K562 (cell line): Measurements from ENCODE around the gene CEBPE. TPM values are rescaled to one million over a fixed set of nuclear protein-coding genes. Genes with fewer than 3 reads are reported as not detected.
A peak's percentile ranks its signal among the peaks of the same experiment; 100 is the strongest.

ENCODE experiments used
- BACH1 ChIP-seq: fragments of 200-800 bp; sonication (Bioruptor generic); IDR thresholded peaks from 2 replicates; pipeline ENCODE4 v1.6.1; 2016; ENCODE audit warnings: missing genetic modification characterization, missing compliant biosample characterization
- BRD4 ChIP-seq: fragments of 200-600 bp; sonication (generic); IDR thresholded peaks from 2 replicates; pipeline ENCODE4 v1.6.1; 2017; ENCODE audit warnings: inconsistent platforms
- FOXO4 ChIP-seq: fragments of 450-650 bp; formaldehyde crosslinking; IDR thresholded peaks from 2 replicates; pipeline ENCODE4 v1.4.0; 2020; ENCODE audit warnings: mild to moderate bottlenecking, moderate library complexity
- IRF9 ChIP-seq: fragments of 450-650 bp; IDR thresholded peaks from 2 replicates; pipeline ENCODE4 v1.6.1; 2016; ENCODE audit warnings: missing biosample characterization, missing genetic modification characterization
- JUN ChIP-seq, 2 experiments: sonication (generic) in 1 of 2; formaldehyde crosslinking in 1 of 2; IDR thresholded peaks; 2 replicates each; pipeline versions ENCODE4 v1.6.1 to v1.8.0; 2012 to 2022; ENCODE audit warnings: borderline replicate concordance in 2 of 2, mild to moderate bottlenecking in 2 of 2, improper control_type of control experiment in 1 of 2, low read depth in 1 of 2, low read length in 1 of 2, missing genetic modification reagents in 1 of 2
- MCM7 ChIP-seq, 2 experiments: fragments of 450-650 bp; IDR thresholded peaks; 2 replicates each; pipeline ENCODE4 v1.6.1; 2016 to 2018
- NR2C2 ChIP-seq, 2 experiments: fragments of 200-800 bp in 1 of 2; sonication (Bioruptor generic) in 1 of 2; sonication (generic) in 1 of 2; formaldehyde crosslinking in 1 of 2; IDR thresholded peaks; 2 replicates each; pipeline versions ENCODE4 v1.6.1 to v1.8.0; 2016 to 2022; ENCODE audit warnings: mild to moderate bottlenecking in 1 of 2, missing compliant biosample characterization in 1 of 2, missing genetic modification characterization in 1 of 2, missing genetic modification reagents in 1 of 2
- PHF8 ChIP-seq: fragments of 200-600 bp; sonication (generic); IDR thresholded peaks from 2 replicates; pipeline ENCODE4 v1.6.1; 2012; ENCODE audit warnings: mixed run types, mild to moderate bottlenecking, inconsistent platforms, low read length, moderate library complexity, borderline replicate concordance
- PRMT5 ChIP-seq: sonication (generic); formaldehyde crosslinking; IDR thresholded peaks from 2 replicates; pipeline ENCODE4 v1.5.0; 2020; ENCODE audit warnings: missing genetic modification reagents
- PTTG1 ChIP-seq: fragments of 450-650 bp; IDR thresholded peaks from 2 replicates; pipeline ENCODE4 v1.6.1; 2016; ENCODE audit warnings: low read depth, mild to moderate bottlenecking, missing genetic modification characterization, missing compliant biosample characterization
- SETDB1 ChIP-seq: IDR thresholded peaks from one replicate; pipeline ENCODE4 v1.6.1; 2012; ENCODE audit warnings: low read length, control low read depth, inconsistent platforms
- SIRT6 ChIP-seq: IDR thresholded peaks from one replicate; pipeline ENCODE4 v1.6.1; 2012; ENCODE audit warnings: low read depth, mild to moderate bottlenecking, control low read depth, inconsistent platforms, low read length, moderate library complexity
- SLC30A9 ChIP-seq: fragments of 250-450 bp; sonication (Bioruptor Pico); IDR thresholded peaks from 2 replicates; pipeline ENCODE4 v1.8.0; 2022; ENCODE audit warnings: mild to moderate bottlenecking, moderate library complexity
- SRF ChIP-seq, 2 experiments: fragments of 250-450, 450-650 bp in 1 of 2; sonication (Bioruptor Pico) in 1 of 2; sonication (generic) in 1 of 2; formaldehyde crosslinking; IDR thresholded peaks; 2 replicates each; pipeline versions ENCODE4 v1.5.0 to v1.5.1; 2020 to 2022; ENCODE audit warnings: mild to moderate bottlenecking in 1 of 2, missing genetic modification reagents in 1 of 2
- TCF7L2 ChIP-seq: fragments of 150-350 bp; IDR thresholded peaks from 2 replicates; pipeline ENCODE4 v1.6.1; 2016; ENCODE audit warnings: low read depth, mild to moderate bottlenecking, low read length, moderate library complexity
- XRCC3 ChIP-seq: fragments of 450-650 bp; IDR thresholded peaks from 2 replicates; pipeline ENCODE4 v1.6.1; 2017; ENCODE audit warnings: mild to moderate bottlenecking, moderate library complexity
- ZBTB9 ChIP-seq: fragments of 450-650 bp; formaldehyde crosslinking; IDR thresholded peaks from 2 replicates; pipeline ENCODE4 v1.4.0; 2020; ENCODE audit warnings: mild to moderate bottlenecking, moderate library complexity
- ZNF184 ChIP-seq: sonication (generic); formaldehyde crosslinking; IDR thresholded peaks from 2 replicates; pipeline ENCODE4 v1.5.0; 2020; ENCODE audit warnings: missing genetic modification reagents
- ZNF644 ChIP-seq: fragments of 200-800 bp; sonication (Bioruptor generic); IDR thresholded peaks from 2 replicates; pipeline ENCODE4 v1.6.1; 2016; ENCODE audit warnings: low read depth, missing genetic modification characterization, missing compliant biosample characterization
- ZNF668 ChIP-seq: fragments of 250-450 bp; sonication (Bioruptor Pico); IDR thresholded peaks from 2 replicates; pipeline ENCODE4 v1.8.0; 2022; ENCODE audit warnings: mild to moderate bottlenecking, inconsistent platforms
- polyA plus RNA-seq, 8 experiments: library from polyadenylated mRNA; depleted of rRNA in 4 of 8; stranded (reverse) in 5 of 8; unstranded in 3 of 8; fragments of >200 nt; fragmentation: Nextera tagmentation in 2 of 8; fragmentation: Illumina TruSeq in 1 of 8; extraction: Ambion mirVana in 2 of 8; extraction: Trizol in 1 of 8; gene quantifications; 2 replicates each; pipeline versions ENCODE4 v1.2.1 to v1.2.3, GENCODE V29; 2011 to 2014; ENCODE audit warnings: inconsistent platforms in 1 of 8, missing spikeins in 1 of 8
- total RNA-seq, 7 experiments: library from RNA; depleted of rRNA in 6 of 7; stranded (reverse); fragments of >200 nt in 6 of 7; fragmentation: Illumina TruSeq in 2 of 7; extraction: Trizol in 2 of 7; gene quantifications; 2 replicates each; pipeline versions ENCODE4 v1.2.1 to v1.2.3, GENCODE V29; 2011 to 2021; ENCODE audit warnings: low replicate concordance in 1 of 7

CEBPE gene
- total and polyA plus RNA-seq, 9 of the 15 experiments (the other 6 are each of a cell fraction or from before 2014, with no cell fraction given): 0.09 to 0.15 (median 0.13) TPM; not detected in 6

GRCh38 chr14:23112359-23113178 lies 6.5 kb downstream of the CEBPE start (continued):
- TF ChIP-seq BACH1 (tag) (no peak), ZNF644 (tag) (peak; percentile 82), SLC30A9 (CRISPR knock-in tag) (no peak), ZBTB9 (CRISPR knock-in tag) (peak; percentile 71; the same call in 1 of the 2 replicates), BRD4 (no peak), MCM7 (IDR thresholded peaks at IDR 0.05) (no peak), IRF9 (tag) (peak; percentile 67), ZNF184 (CRISPR knock-in tag) (no peak), SETDB1 (no peak), SRF (CRISPR knock-in tag; IDR thresholded peaks at IDR 0.05) (no peak; a peak in 1 of 4 replicates), FOXO4 (CRISPR knock-in tag) (no peak), PRMT5 (CRISPR knock-in tag) (no peak), XRCC3 (no peak), NR2C2 (CRISPR knock-in tag; IDR thresholded peaks at IDR 0.05) (no peak), NR2C2 (tag; IDR thresholded peaks at IDR 0.05) (peak; percentile 39; the same call in 1 of the 2 replicates), PTTG1 (tag) (no peak), TCF7L2 (no peak), PHF8 (no peak), ZNF668 (CRISPR knock-in tag) (no peak), JUN (IDR thresholded peaks at IDR 0.05; ENCODE audit: borderline replicate concordance, low read depth, low read length) (peak; percentile 90), JUN (CRISPR knock-in tag; IDR thresholded peaks at IDR 0.05; ENCODE audit: borderline replicate concordance) (peak; percentile 87; the same call in 1 of the 2 replicates), SIRT6 (no peak)
